ENCODE measurements around the gene ASCC3.

The ASCC3 gene

GRCh38 chr6:100466410-100467128 lies 414.6 kb downstream of the ASCC3 start:
- TF ChIP-seq CTCF (IDR thresholded peaks at IDR 0.05; ENCODE audit: borderline replicate concordance, extremely low read depth, low read length, poor library complexity, severe bottlenecking) (no peak), EZH2 (IDR thresholded peaks at IDR 0.05; ENCODE audit: borderline replicate concordance, low read depth, low read length, severe bottlenecking) (no peak)
- DNase-seq (no peak), ATAC-seq (ENCODE audit: insufficient read depth, low read depth) (no peak)
- H3K27me3 ChIP-seq (ENCODE audit: insufficient read depth, low read length, poor library complexity) = no peaks in the 10 kb centered on the region
- no peak overlapping the region for H3K4me2 ChIP-seq (ENCODE audit: insufficient read depth, low read length)
- peaks cover 15% of the 10 kb centered on the region for H3K9me3 ChIP-seq (ENCODE audit: insufficient read depth, low read length, severe bottlenecking)
- no peaks in the 10 kb centered on the region for H4K20me1 ChIP-seq (ENCODE audit: insufficient read depth, low read length)
- no peaks in the 10 kb centered on the region for H3K36me3 ChIP-seq (ENCODE audit: insufficient read depth, low read length)
- H3K79me2 ChIP-seq (ENCODE audit: insufficient read depth, low read length) = no peaks in the 10 kb centered on the region
- no peak overlapping the region for H3K27ac ChIP-seq (ENCODE audit: low read length)
- peaks cover 25% of the 10 kb centered on the region for H3K4me1 ChIP-seq (ENCODE audit: insufficient read depth, low read length)
- no peak overlapping the region for H3K4me3 ChIP-seq (ENCODE audit: low read depth in 1 of 2, low read length in 2 of 2)
- no peak overlapping the region for H2AFZ ChIP-seq (ENCODE audit: low read depth, low read length)
- H3K9ac ChIP-seq (ENCODE audit: low read depth, low read length) = no peak overlapping the region

GRCh38 chr6:100465701-100466409 lies 415.3 kb downstream of the ASCC3 start:
- no peak for ATAC-seq (ENCODE audit: insufficient read depth, low read depth)

GRCh38 chr6:100464903-100465700 lies 416.0 kb downstream of the ASCC3 start, which contains the start of gene SIM1:
Gene SIM1 (minus strand): TSS chr6:100464921. CDS start chr6:100463468, 1,453 bp downstream.
- Histone ChIP-seq H3K4me1 (ENCODE audit: insufficient read depth, low read length) (peaks cover 28% of the 10 kb centered on the region), H3K9ac (ENCODE audit: low read depth, low read length) (no peak within 1 kb of the TSS)

More at GRCh38 chr6:100465701-100466409, 415.3 kb downstream of the ASCC3 start:
- Histone ChIP-seq H3K4me3 (ENCODE audit: low read depth in 1 of 2, low read length in 2 of 2) (no peak overlapping the region), H4K20me1 (ENCODE audit: insufficient read depth, low read length) (no peaks in the 10 kb centered on the region), H3K27me3 (ENCODE audit: insufficient read depth, low read length, poor library complexity) (no peaks in the 10 kb centered on the region), H3K36me3 (ENCODE audit: insufficient read depth, low read length) (no peaks in the 10 kb centered on the region), H3K4me2 (ENCODE audit: insufficient read depth, low read length) (no peak overlapping the region), H3K27ac (ENCODE audit: low read length) (no peak overlapping the region), H3K79me2 (ENCODE audit: insufficient read depth, low read length) (no peaks in the 10 kb centered on the region), H3K4me1 (ENCODE audit: insufficient read depth, low read length) (peaks cover 25% of the 10 kb centered on the region), H3K9me3 (ENCODE audit: insufficient read depth, low read length, severe bottlenecking) (peaks cover 15% of the 10 kb centered on the region), H2AFZ (ENCODE audit: low read depth, low read length) (no peak overlapping the region), H3K9ac (ENCODE audit: low read depth, low read length) (no peak overlapping the region)
- TF ChIP-seq EZH2 (IDR thresholded peaks at IDR 0.05; ENCODE audit: borderline replicate concordance, low read depth, low read length, severe bottlenecking) (no peak), CTCF (IDR thresholded peaks at IDR 0.05; ENCODE audit: borderline replicate concordance, extremely low read depth, low read length, poor library complexity, severe bottlenecking) (no peak)
- no peak for DNase-seq

More at GRCh38 chr6:100464903-100465700, 416.0 kb downstream of the ASCC3 start, which contains the start of gene SIM1:
- no peaks in the 10 kb centered on the region for H4K20me1 ChIP-seq (ENCODE audit: insufficient read depth, low read length)
- H2AFZ ChIP-seq (ENCODE audit: low read depth, low read length) = no peak within 1 kb of the TSS
- no peaks in the 10 kb centered on the region for H3K36me3 ChIP-seq (ENCODE audit: insufficient read depth, low read length)
- no peak for TF ChIP-seq EZH2 (IDR thresholded peaks at IDR 0.05; ENCODE audit: borderline replicate concordance, low read depth, low read length, severe bottlenecking)
- TF ChIP-seq CTCF (IDR thresholded peaks at IDR 0.05; ENCODE audit: borderline replicate concordance, extremely low read depth, low read length, poor library complexity, severe bottlenecking) = no peak
- H3K4me2 ChIP-seq (ENCODE audit: insufficient read depth, low read length) = no peak within 1 kb of the TSS
- H3K9me3 ChIP-seq (ENCODE audit: insufficient read depth, low read length, severe bottlenecking) = peaks cover 15% of the 10 kb centered on the region
- no peak for DNase-seq
- H3K27ac ChIP-seq (ENCODE audit: low read length) = no peak within 1 kb of the TSS
- no peak for ATAC-seq (ENCODE audit: insufficient read depth, low read depth)
- no peaks in the 10 kb centered on the region for H3K27me3 ChIP-seq (ENCODE audit: insufficient read depth, low read length, poor library complexity)
- no peaks in the 10 kb centered on the region for H3K79me2 ChIP-seq (ENCODE audit: insufficient read depth, low read length)
- H3K4me3 ChIP-seq (ENCODE audit: low read depth in 1 of 2, low read length in 2 of 2) = no peak within 1 kb of the TSS
